GM06990 (cell line): Measurements from ENCODE around the gene DDX54.

Experiments used
- DNase-seq: peaks from one replicate; pipeline ENCODE4 v3.0.0-alpha.2; 2011; ENCODE audit not compliant: insufficient read length; ENCODE audit errors: extremely low read depth
- H3K27me3 ChIP-seq: replicated peaks from 2 replicates; pipeline ENCODE4 v1.6.0; 2011; ENCODE audit warnings: low read length; ENCODE audit not compliant: control insufficient read depth, insufficient read depth
- H3K36me3 ChIP-seq: 2 replicates; pipeline ENCODE4 v1.5.1; 2011; ENCODE audit warnings: low read length; ENCODE audit not compliant: control insufficient read depth, insufficient read depth
- H3K4me3 ChIP-seq: replicated peaks from 2 replicates; pipeline ENCODE4 v1.5.1; 2011; ENCODE audit warnings: low read depth, mild to moderate bottlenecking, control low read depth, low read length
- CTCF ChIP-seq: IDR thresholded peaks from 2 replicates; pipeline ENCODE4 v1.5.1; 2011; ENCODE audit warnings: low read length, control low read depth, mild to moderate bottlenecking, inconsistent platforms; ENCODE audit not compliant: insufficient read depth, poor library complexity, severe bottlenecking

The DDX54 gene

GRCh38 chr12:113220593-113221180, 35.4 kb upstream of the DDX54 start:
- Histone ChIP-seq H3K4me3 (peak overlapping the region; percentile 74), H3K27me3 (no peaks in the 10 kb centered on the region), H3K36me3 (no peaks in the 10 kb centered on the region)
- TF ChIP-seq CTCF = no peak
- no peak for DNase-seq

- H3K27me3 ChIP-seq = no peaks in the 10 kb centered on the region
- H3K4me3 ChIP-seq = no peak overlapping the region
- no peak for DNase-seq
- TF ChIP-seq CTCF = no peak
- no peaks in the 10 kb centered on the region for H3K36me3 ChIP-seq
Observed at GRCh38 chr12:113216027-113216426, 30.7 kb upstream of the DDX54 start.

GRCh38 chr12:113214895-113215400, 29.7 kb upstream of the DDX54 start:
- peak; percentile 76 for DNase-seq

GRCh38 chr12:113211160-113211559, 25.9 kb upstream of the DDX54 start:
- Histone ChIP-seq H3K36me3 (no peaks in the 10 kb centered on the region), H3K27me3 (no peaks in the 10 kb centered on the region), H3K4me3 (no peak overlapping the region)
- no peak for TF ChIP-seq CTCF
- no peak for DNase-seq

More at GRCh38 chr12:113214895-113215400, 29.7 kb upstream of the DDX54 start:
- H3K27me3 ChIP-seq = no peaks in the 10 kb centered on the region
- no peak for TF ChIP-seq CTCF
- no peak overlapping the region for H3K4me3 ChIP-seq
- H3K36me3 ChIP-seq = no peaks in the 10 kb centered on the region

- Histone ChIP-seq H3K4me3 (no peak overlapping the region; the same call in 1 of the 2 replicates), H3K27me3 (no peaks in the 10 kb centered on the region), H3K36me3 (no peaks in the 10 kb centered on the region)
- TF ChIP-seq CTCF = no peak
- DNase-seq = peak; percentile 87
Observed at GRCh38 chr12:113208041-113208934, 23.0 kb upstream of the DDX54 start.
